ENCODE data around the gene EHMT1.
"Not testable (repeated sequence)": the region's sequence is repeated elsewhere in the genome, so short reads cannot be mapped to it uniquely, and the experiment has no call there.

The EHMT1 gene

GRCh38 chr9:137879052-137879451 lies 260.2 kb downstream of the EHMT1 start:
- TF ChIP-seq YY1 (IDR thresholded peaks at IDR 0.05; ENCODE audit: insufficient read depth, insufficient read length) (no peak), ZNF274 (IDR thresholded peaks at IDR 0.05; ENCODE audit: low read depth, low read length) (no peak), SUZ12 (IDR thresholded peaks at IDR 0.05; ENCODE audit: extremely low read depth, insufficient read depth, insufficient read length) (no peak)
- DNase-seq (ENCODE audit: low read depth, low spot score): no peak
- Histone ChIP-seq H3K36me3 (ENCODE audit: insufficient read depth, insufficient read length, low read length) (peaks cover 39% of the 10 kb centered on the region), H3K27me3 (ENCODE audit: insufficient read depth, insufficient read length) (peaks cover 32% of the 10 kb centered on the region), H3K9ac (ENCODE audit: insufficient read length, low read depth) (no peak overlapping the region), H3K9me3 (ENCODE audit: insufficient read depth, low read length) (no peaks in the 10 kb centered on the region), H3K4me1 (ENCODE audit: insufficient read depth, insufficient read length) (peaks cover 5% of the 10 kb centered on the region), H3K4me3 (ENCODE audit: insufficient read length, low read depth) (peak overlapping the region; percentile 90)

- TF ChIP-seq SUZ12 (IDR thresholded peaks at IDR 0.05; ENCODE audit: extremely low read depth, insufficient read depth, insufficient read length) (no peak), ZNF274 (IDR thresholded peaks at IDR 0.05; ENCODE audit: low read depth, low read length) (no peak), YY1 (IDR thresholded peaks at IDR 0.05; ENCODE audit: insufficient read depth, insufficient read length) (no peak)
- no peak for DNase-seq (ENCODE audit: low read depth, low spot score)
- H3K9me3 ChIP-seq (ENCODE audit: insufficient read depth, low read length): no peaks in the 10 kb centered on the region
- peaks cover 39% of the 10 kb centered on the region for H3K36me3 ChIP-seq (ENCODE audit: insufficient read depth, insufficient read length, low read length)
- H3K27me3 ChIP-seq (ENCODE audit: insufficient read depth, insufficient read length): peaks cover 30% of the 10 kb centered on the region
- no peak overlapping the region for H3K9ac ChIP-seq (ENCODE audit: insufficient read length, low read depth)
- no peak overlapping the region for H3K4me3 ChIP-seq (ENCODE audit: insufficient read length, low read depth)
- peaks cover 5% of the 10 kb centered on the region for H3K4me1 ChIP-seq (ENCODE audit: insufficient read depth, insufficient read length)
Observed at GRCh38 chr9:137879566-137880150, 260.9 kb downstream of the EHMT1 start.

DNA sequence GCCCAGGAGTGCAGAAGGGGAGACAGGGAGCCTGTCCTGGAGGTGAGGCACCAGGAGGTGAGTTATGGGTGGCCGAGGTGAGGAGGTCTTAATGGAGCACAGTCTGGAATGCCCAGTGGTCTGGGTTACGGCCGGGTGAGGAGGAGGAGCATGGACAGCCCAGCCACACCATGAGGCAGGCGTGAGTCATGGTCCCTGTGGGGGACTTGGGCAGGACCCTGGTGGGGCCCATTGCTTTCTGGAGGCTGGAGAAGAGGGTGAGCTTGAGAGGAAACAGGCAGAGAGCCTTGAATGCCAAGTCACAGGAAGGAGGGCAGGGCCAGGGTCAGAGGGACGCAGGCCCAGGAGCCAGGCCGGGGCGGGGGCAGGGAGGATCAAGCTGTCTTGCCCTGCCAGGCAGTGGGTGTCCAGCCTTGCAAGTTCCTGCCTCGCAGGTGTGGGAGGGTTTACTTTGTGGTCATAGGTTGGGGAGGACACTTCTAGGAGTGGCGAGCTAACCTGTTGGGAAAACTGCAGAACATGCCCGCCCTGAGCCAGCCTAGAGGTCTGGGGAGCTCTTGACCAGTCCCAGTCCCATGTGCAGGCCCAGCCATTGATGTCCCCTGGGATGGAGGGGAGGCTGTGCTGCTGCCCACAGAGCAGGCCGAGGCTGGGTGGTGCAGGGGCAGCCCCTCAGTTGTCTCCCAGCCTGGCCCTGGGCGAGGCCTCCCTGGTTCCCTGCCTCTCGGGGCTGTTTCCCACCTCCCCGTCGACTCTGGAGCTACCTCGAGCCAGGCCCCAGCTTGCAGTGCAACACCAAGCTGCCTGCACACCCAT lies 261.6 kb downstream of the EHMT1 start:
- peaks cover 5% of the 10 kb centered on the region for H3K4me1 ChIP-seq (ENCODE audit: insufficient read depth, insufficient read length)
- DNase-seq (ENCODE audit: low read depth, low spot score): no peak
- no peak overlapping the region for H3K9ac ChIP-seq (ENCODE audit: insufficient read length, low read depth)
- H3K36me3 ChIP-seq (ENCODE audit: insufficient read depth, insufficient read length, low read length): peaks cover 39% of the 10 kb centered on the region
- H3K27me3 ChIP-seq (ENCODE audit: insufficient read depth, insufficient read length): peaks cover 23% of the 10 kb centered on the region
- H3K4me3 ChIP-seq (ENCODE audit: insufficient read length, low read depth): no peak overlapping the region
- H3K9me3 ChIP-seq (ENCODE audit: insufficient read depth, low read length): no peaks in the 10 kb centered on the region
- TF ChIP-seq SUZ12 (IDR thresholded peaks at IDR 0.05; ENCODE audit: extremely low read depth, insufficient read depth, insufficient read length) (no peak), YY1 (IDR thresholded peaks at IDR 0.05; ENCODE audit: insufficient read depth, insufficient read length) (no peak), ZNF274 (IDR thresholded peaks at IDR 0.05; ENCODE audit: low read depth, low read length) (no peak)

DNA sequence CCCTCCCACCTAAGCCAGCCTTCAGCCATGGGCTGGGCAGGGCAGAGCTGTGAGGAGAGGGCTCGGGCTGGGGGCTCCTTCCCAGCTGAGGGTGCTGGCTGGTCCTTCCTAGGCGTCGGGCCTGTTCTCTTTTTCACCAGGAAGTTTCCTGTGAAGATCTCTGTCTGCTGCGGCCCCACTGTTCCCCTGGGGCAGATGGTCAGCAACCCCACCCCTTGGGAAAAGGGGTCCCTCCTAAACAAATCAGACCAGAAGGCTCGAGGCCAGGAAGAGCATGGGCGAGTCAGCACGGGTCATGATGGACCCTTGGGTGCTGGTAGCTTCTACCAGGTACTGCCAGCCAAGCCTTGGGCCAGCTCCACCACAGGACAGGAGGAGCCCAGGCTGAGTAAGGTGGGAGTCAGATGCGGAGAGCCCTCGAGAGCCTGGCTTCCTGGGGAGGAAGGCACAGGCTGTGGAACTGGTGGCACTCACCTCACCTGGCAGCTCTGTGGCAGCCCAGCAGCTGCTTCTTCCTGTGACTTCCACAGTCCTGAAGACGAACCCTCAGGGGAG lies 262.2 kb downstream of the EHMT1 start:
- no peak for DNase-seq (ENCODE audit: low read depth, low spot score)
- H3K9me3 ChIP-seq (ENCODE audit: insufficient read depth, low read length): no peaks in the 10 kb centered on the region
- no peak overlapping the region for H3K9ac ChIP-seq (ENCODE audit: insufficient read length, low read depth)
- H3K4me3 ChIP-seq (ENCODE audit: insufficient read length, low read depth): no peak overlapping the region
- H3K36me3 ChIP-seq (ENCODE audit: insufficient read depth, insufficient read length, low read length): peaks cover 39% of the 10 kb centered on the region
- H3K27me3 ChIP-seq (ENCODE audit: insufficient read depth, insufficient read length): peaks cover 16% of the 10 kb centered on the region
- TF ChIP-seq YY1 (IDR thresholded peaks at IDR 0.05; ENCODE audit: insufficient read depth, insufficient read length) (no peak), ZNF274 (IDR thresholded peaks at IDR 0.05; ENCODE audit: low read depth, low read length) (no peak), SUZ12 (IDR thresholded peaks at IDR 0.05; ENCODE audit: extremely low read depth, insufficient read depth, insufficient read length) (no peak)
- peaks cover 5% of the 10 kb centered on the region for H3K4me1 ChIP-seq (ENCODE audit: insufficient read depth, insufficient read length)

DNA sequence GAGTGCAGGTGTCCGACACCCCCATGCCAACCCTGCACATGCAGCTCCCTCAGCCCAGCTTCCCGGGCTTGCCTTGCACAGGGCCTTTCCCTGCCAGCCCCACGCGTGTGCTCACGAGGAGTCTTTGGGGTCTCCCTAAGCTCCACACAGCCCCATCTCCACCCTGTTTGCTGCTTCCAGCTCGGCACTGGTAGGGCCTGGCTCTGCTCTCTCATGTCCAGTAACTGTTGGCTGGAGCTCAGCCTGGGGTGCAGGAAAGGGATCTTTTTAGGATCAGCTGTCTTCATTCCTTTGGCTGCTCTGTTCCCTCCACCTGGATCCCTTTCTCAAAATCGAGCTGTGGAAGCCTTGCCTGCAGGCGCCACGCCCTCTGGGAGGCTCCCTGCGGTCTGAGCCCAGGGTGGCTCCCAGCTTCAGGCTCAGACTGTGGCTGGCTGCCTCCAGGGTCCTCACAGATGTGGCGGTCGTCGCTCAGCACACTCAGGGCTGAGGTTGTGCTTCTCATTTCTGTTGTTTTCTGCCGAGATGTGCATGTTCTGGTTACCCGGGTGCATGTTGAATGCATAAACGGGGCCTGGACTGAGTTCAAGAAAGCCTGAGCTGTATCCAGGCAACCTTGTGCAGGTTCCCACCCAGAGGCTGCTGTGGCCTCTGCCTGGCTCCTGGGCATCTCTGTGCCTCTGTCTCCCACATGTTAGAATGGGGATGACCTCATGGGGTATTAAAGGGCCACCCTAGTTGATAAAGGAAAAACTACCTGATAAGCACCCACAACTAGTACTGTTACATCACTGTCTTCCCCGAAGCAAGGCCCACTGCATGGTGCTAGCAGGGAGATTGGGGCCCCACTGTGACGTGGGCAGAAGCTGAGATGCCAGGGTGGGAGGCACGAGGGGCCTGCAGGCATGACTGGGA lies 263.0 kb downstream of the EHMT1 start:
- Histone ChIP-seq H3K9me3 (ENCODE audit: insufficient read depth, low read length) (no peaks in the 10 kb centered on the region), H3K4me1 (ENCODE audit: insufficient read depth, insufficient read length) (peaks cover 5% of the 10 kb centered on the region), H3K27me3 (ENCODE audit: insufficient read depth, insufficient read length) (peaks cover 8% of the 10 kb centered on the region), H3K36me3 (ENCODE audit: insufficient read depth, insufficient read length, low read length) (peaks cover 41% of the 10 kb centered on the region), H3K9ac (ENCODE audit: insufficient read length, low read depth) (no peak overlapping the region), H3K4me3 (ENCODE audit: insufficient read length, low read depth) (no peak overlapping the region)
- DNase-seq (ENCODE audit: low read depth, low spot score): no peak
- TF ChIP-seq YY1 (IDR thresholded peaks at IDR 0.05; ENCODE audit: insufficient read depth, insufficient read length) (no peak), ZNF274 (IDR thresholded peaks at IDR 0.05; ENCODE audit: low read depth, low read length) (no peak), SUZ12 (IDR thresholded peaks at IDR 0.05; ENCODE audit: extremely low read depth, insufficient read depth, insufficient read length) (no peak)

DNA sequence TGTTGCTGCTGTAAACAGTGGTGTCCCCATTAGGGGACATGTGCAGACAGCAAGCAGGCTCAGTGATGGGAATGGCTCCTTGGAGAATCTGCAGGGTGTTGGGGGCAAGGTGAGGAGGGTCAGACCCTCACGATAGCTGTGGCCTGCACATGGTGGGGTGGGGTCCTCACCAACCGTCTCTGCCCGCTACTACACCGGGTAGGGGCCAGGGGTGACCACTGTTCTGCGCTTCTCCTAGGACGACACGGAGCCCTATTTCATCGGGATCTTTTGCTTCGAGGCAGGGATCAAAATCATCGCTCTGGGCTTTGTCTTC lies 263.7 kb downstream of the EHMT1 start:
- no peak for DNase-seq (ENCODE audit: low read depth, low spot score)
- Histone ChIP-seq H3K4me3 (ENCODE audit: insufficient read length, low read depth) (no peak overlapping the region), H3K27me3 (ENCODE audit: insufficient read depth, insufficient read length) (peaks cover 3% of the 10 kb centered on the region), H3K9ac (ENCODE audit: insufficient read length, low read depth) (no peak overlapping the region), H3K36me3 (ENCODE audit: insufficient read depth, insufficient read length, low read length) (peaks cover 41% of the 10 kb centered on the region), H3K4me1 (ENCODE audit: insufficient read depth, insufficient read length) (peaks cover 5% of the 10 kb centered on the region), H3K9me3 (ENCODE audit: insufficient read depth, low read length) (no peaks in the 10 kb centered on the region)
- TF ChIP-seq SUZ12 (IDR thresholded peaks at IDR 0.05; ENCODE audit: extremely low read depth, insufficient read depth, insufficient read length): no peak
- TF ChIP-seq ZNF274 (IDR thresholded peaks at IDR 0.05; ENCODE audit: low read depth, low read length): no peak
- TF ChIP-seq YY1 (IDR thresholded peaks at IDR 0.05; ENCODE audit: insufficient read depth, insufficient read length): no peak

DNA sequence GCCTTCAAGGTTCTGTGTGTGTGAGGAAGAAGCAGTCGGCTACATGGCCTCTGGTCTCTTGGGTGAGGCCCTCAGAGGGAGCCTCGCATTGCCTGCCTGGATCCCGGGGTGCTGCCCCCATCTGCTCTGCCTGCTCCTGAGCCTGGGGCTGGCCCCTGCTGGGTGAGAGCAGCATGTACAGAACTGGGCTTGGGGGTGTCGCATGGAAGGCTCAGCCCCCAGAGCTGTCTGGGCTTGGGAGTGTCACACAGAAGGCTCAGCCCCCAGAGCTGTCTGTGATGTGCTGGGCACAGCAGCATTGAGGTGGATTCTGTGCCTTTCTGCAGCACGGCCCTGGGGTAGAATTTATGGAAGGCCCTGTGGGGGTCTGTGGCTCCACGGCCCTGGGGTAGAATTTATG lies 265.2 kb downstream of the EHMT1 start:
- H3K4me3 ChIP-seq (ENCODE audit: insufficient read length, low read depth); H3K9me3 ChIP-seq (ENCODE audit: insufficient read depth, low read length); DNase-seq (ENCODE audit: low read depth, low spot score); H3K27me3 ChIP-seq (ENCODE audit: insufficient read depth, insufficient read length); H3K9ac ChIP-seq (ENCODE audit: insufficient read length, low read depth); H3K4me1 ChIP-seq (ENCODE audit: insufficient read depth, insufficient read length): not testable (repeated sequence)
- H3K36me3 ChIP-seq (ENCODE audit: insufficient read depth, insufficient read length, low read length): peaks cover 38% of the 10 kb centered on the region

DNA sequence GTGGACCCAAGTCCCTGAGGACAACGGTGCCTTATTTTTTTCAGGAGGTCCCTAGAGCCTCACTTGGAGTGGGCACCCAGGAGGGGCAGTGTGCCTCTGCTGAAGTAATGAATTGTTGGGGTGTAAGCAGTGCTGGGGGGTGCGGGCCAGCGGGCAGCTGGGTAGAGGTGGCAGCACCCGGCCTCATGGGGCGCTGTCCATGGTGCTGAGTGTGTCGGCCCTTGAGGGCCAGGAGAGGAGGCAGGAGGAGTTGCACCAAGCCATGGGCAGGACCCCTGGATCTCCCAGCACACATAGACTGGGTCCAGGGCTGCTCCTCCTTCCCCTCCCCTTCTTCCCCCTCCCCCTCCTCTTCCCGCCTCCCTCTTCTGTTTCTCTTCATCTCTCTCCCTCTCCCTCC lies 265.7 kb downstream of the EHMT1 start:
- not testable (repeated sequence) for H3K4me1 ChIP-seq (ENCODE audit: insufficient read depth, insufficient read length); DNase-seq (ENCODE audit: low read depth, low spot score); H3K27me3 ChIP-seq (ENCODE audit: insufficient read depth, insufficient read length); H3K9me3 ChIP-seq (ENCODE audit: insufficient read depth, low read length); H3K4me3 ChIP-seq (ENCODE audit: insufficient read length, low read depth); H3K9ac ChIP-seq (ENCODE audit: insufficient read length, low read depth)
- peaks cover 32% of the 10 kb centered on the region for H3K36me3 ChIP-seq (ENCODE audit: insufficient read depth, insufficient read length, low read length)

GRCh38 chr9:137885121-137885520 lies 266.3 kb downstream of the EHMT1 start:
- H3K4me3 ChIP-seq (ENCODE audit: insufficient read length, low read depth); H3K4me1 ChIP-seq (ENCODE audit: insufficient read depth, insufficient read length); H3K9me3 ChIP-seq (ENCODE audit: insufficient read depth, low read length); H3K27me3 ChIP-seq (ENCODE audit: insufficient read depth, insufficient read length); DNase-seq (ENCODE audit: low read depth, low spot score); H3K9ac ChIP-seq (ENCODE audit: insufficient read length, low read depth): not testable (repeated sequence)
- peaks cover 27% of the 10 kb centered on the region for H3K36me3 ChIP-seq (ENCODE audit: insufficient read depth, insufficient read length, low read length)

All from NT2/D1 (cell line).